AG09319 (cell line): ENCODE measurements around the gene KCND3.

ENCODE experiments used
- DNase-seq: peaks from one replicate; pipeline ENCODE4 v3.0.0-alpha.2; 2010; ENCODE audit warnings: low read depth; ENCODE audit errors: extremely low read depth
- TF ChIP-seq, protein P1 (sequence below): IDR thresholded peaks from 2 replicates; pipeline ENCODE4 v1.5.1; 2011; ENCODE audit warnings: low read depth, mild to moderate bottlenecking, inconsistent platforms, low read length, moderate library complexity

The KCND3 gene

DNA sequence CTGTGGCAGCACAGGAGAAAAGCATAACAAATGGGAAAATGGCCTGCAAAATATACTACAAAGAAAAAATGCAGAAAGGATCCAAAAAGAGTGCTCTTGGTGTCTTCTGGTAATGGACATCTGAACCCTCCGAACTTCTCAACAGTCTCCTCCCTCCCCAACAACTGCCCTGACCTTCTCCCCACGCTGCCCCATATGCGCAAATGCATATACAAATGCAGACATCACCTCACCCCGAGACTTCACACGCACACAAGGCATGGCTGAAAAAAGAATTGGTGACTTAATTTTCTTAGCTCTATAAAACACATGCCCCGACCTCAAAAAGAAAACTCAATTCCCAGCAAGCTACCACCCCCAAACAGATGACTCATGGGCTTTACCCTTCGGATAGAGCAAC, 8.4 kb downstream of the KCND3 start:
- no peak for DNase-seq
- TF ChIP-seq, protein P1, sequence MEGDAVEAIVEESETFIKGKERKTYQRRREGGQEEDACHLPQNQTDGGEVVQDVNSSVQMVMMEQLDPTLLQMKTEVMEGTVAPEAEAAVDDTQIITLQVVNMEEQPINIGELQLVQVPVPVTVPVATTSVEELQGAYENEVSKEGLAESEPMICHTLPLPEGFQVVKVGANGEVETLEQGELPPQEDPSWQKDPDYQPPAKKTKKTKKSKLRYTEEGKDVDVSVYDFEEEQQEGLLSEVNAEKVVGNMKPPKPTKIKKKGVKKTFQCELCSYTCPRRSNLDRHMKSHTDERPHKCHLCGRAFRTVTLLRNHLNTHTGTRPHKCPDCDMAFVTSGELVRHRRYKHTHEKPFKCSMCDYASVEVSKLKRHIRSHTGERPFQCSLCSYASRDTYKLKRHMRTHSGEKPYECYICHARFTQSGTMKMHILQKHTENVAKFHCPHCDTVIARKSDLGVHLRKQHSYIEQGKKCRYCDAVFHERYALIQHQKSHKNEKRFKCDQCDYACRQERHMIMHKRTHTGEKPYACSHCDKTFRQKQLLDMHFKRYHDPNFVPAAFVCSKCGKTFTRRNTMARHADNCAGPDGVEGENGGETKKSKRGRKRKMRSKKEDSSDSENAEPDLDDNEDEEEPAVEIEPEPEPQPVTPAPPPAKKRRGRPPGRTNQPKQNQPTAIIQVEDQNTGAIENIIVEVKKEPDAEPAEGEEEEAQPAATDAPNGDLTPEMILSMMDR, result no peak

DNA sequence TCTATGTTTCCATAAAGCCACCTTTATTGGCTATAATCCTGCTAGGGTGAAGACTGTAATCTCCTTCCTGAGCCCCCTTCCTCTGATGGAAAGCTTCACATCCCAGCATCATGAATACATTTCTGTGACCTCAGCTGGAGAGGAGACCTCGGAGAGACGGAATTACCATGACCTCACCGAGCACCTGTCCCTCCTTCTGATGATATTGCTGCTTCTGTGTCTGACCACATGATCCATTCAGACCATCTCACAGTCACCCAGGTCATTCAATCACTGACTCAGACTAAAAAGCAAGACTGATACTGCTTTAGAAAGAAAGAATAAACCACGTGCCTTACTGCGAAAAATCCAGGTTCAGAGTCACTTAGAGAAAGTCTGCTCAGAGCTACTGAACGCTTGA, 8.8 kb downstream of the KCND3 start:
- DNase-seq, result no peak
- TF ChIP-seq, protein P1, result no peak

DNA sequence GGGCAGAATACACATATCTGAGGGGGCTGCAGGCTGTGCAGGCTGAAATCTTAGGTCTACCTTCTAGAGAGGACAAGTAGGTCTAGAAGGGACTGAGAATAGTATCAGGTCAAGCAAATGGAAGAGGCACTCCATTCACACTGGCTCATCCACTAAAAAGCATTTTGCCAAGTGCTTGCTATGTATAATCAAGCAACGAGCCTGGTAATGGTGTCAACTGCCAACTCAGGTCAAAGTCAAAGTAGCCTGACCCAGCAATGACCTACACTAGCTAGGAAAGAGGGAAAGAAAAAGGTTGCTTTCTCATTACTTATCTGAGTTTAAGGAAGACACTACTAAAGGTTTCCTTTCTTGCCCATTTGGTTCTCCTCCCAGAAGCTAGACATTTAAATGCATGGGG, 10.8 kb downstream of the KCND3 start:
- TF ChIP-seq, protein P1, result no peak
- no peak for DNase-seq

DNA sequence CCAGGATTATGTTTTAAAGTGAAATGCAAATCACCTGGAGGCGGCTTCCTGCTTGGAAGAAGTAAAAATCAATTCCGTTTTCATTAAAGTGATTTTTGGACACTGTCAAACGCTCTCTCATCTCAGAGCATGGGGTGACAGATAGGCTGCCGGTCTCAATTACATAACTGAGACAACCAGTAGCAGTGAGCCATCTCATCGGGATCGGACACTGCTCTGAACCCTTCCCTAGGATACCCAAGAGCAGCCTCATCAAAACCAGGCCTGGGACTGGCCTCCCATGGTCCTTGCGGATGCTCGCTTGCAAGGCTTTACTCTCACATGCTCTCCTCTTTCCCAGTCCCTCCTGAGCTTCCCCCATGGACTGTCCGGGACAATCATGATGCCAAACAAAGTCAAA, 12.1 kb downstream of the KCND3 start:
- TF ChIP-seq, protein P1, result no peak
- DNase-seq, result no peak

DNA sequence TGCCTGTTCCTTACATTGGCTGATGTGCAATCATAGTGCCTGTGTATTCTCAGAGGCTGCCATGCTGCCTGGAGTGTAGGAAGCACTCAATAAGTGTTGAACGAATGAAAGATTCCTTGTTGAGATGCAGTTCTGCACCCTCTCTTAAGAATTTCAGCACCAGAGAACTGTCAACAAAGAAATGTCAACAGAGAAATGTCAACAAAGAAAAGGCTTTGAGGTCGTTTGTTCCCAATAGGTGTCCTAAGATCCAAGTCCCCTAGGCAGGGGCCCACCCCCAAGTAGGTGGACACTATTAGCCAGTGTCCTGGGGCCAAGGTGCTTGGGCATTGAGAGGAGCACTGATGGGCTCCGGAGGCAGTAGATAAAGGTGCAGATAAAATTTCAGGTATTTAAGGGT, 12.6 kb downstream of the KCND3 start:
- TF ChIP-seq, protein P1, result no peak
- DNase-seq, result no peak

DNA sequence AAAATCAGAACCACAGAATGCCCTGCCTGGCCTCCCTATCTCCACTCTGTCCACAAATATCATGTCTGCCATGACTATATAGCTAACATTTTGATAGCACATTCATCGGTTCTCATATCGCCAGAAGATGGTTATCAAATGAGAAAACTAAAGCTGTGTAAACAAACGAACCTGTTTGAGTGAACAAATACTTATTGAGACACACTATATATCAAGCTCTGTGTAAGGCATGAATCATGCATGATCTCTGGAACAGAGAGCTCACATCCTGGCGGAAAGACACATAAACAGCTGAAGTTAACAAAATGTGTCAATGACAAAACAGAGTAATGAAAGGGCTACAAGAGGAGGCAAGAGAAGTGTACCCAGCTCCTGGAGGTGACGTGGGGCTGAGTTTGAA, 13.1 kb downstream of the KCND3 start:
- TF ChIP-seq, protein P1, result no peak
- no peak for DNase-seq

DNA sequence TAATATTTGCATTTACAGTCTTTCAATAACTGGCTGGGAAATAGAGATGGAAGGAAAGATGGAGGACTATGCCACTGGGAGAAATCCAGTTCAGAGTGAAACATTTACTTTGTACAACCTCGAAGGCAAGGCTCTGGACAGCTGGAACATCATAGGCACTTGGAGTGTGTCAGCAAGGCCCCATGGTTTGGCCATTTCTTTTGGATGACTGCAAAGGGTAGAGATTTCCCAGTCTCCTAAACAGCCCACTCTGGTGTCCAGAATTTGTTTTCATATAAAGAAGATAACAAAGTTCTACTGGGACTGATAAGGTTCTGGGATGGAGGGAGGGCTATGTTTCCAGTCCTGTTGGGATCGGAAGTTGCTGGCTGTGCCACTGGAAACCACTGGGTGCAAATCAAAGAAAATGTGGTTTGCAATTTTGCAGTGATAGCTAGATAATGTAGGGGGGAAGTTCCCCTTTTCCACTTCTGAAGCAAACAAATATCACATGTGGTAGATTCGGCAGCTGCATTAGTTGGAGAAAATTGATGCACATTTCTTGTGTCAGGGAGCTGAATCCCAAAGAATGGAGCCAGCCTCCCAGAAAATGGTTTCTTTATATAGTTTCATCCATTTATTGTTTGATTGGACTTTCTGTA, 16.2 kb downstream of the KCND3 start:
- TF ChIP-seq, protein P1, result no peak
- DNase-seq, result no peak
